Measurements from ENCODE around the gene GNRH2.
"Not testable (repeated sequence)": the region's sequence is repeated elsewhere in the genome, so short reads cannot be mapped to it uniquely, and the experiment has no call there.

GNRH2 gene, protein sequence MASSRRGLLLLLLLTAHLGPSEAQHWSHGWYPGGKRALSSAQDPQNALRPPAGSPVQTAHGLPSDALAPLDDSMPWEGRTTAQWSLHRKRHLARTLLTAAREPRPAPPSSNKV

DNA sequence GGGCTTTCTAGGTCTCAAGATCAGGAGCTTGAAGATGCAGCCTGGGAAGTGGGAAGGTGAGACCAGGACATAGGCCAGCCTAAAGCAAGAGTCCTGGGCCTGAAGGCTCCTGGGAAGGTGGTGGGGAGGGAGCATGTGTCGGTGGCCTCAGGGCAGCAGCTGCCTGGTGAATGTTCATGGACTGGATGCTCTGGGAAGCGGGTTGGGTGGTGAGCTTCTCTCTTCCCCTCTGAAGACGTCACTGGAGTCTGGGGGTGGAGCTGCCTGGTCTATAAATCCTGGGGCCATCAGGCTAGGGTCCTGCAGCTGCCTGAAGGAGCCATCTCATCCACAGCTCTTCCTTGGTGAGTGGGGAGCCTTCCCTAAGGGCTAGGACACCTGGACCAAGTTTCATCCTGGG is at the start of gene GNRH2:
GNRH2 (plus strand) TSS at position 301 of the 400 bp plus-strand sequence. CDS start 793 bp downstream, outside the sequence.
- no peak for DNase-seq

GRCh38 chr20:2995796-2996195 is 47.6 kb upstream of the GNRH2 start:
- no peak for DNase-seq

- no peak for DNase-seq
Measured at GRCh38 chr20:2998728-2999127, 44.7 kb upstream of the GNRH2 start.

- no peak for DNase-seq
Measured at GRCh38 chr20:3000852-3001523, 42.4 kb upstream of the GNRH2 start.

DNA sequence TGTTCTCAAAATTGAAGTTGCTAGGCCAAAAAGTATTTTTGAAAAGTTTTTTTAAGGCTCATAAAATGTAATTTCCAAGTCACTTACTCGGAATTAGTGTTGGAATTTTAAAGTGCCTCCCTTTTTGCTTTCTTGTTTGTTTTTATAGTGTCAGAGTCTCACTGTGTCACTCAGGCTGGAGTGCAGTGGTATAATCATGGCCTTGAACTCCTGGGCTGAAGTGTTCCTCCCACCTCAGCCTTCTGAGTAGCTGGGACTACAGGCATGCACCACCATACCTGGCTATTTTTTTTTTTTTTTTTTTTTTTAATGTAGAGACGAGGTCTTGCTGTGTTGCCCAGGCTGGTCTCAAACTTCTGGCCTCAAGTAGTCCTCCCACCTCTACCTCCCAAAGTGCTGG is 40.0 kb upstream of the GNRH2 start:
- DNase-seq, result no peak

GRCh38 chr20:3010985-3011723 is 32.3 kb upstream of the GNRH2 start:
- no peak for DNase-seq

DNA sequence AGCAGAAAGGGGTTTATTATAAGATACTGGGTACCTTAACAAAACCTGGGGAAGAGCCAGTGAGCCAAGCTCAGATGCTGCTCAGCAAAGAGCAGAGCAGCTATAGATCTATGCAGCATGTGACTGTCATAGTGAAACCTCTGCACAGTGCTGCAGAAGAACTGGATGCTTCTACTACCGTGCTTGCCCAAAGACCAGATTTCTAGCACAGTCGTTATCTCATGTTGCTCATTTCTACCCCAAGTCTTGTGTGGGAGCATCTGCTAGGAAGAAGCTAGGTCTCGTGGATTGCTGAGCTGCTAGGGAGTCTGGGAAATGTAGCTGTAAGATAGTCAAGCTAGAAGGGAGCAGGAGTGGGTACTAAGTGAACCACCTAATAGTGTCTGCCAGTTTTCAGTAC is 31.7 kb upstream of the GNRH2 start:
- no peak for DNase-seq

- DNase-seq, result no peak
Measured at GRCh38 chr20:3013771-3014170, 29.7 kb upstream of the GNRH2 start.

DNA sequence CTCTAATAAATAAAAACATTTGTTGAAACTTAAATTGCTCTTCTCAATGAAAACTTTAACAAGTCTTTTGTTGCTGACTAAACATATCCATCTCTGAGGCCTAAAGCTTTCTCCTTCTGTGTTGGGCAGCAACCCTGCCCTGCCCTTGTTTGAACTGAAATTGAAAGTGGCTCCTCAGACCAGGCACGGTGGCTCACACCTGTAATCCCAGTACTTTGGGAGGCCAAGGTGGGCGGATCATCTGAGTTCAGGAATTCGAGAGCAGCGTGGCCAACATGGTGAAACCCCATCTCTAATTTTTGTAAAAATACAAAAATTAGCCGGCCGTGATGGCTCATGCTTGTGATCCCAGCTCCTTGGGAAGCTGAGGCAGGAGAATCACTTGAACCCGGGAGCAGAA is 29.2 kb upstream of the GNRH2 start:
- no peak for DNase-seq

- DNase-seq, result no peak
Measured at GRCh38 chr20:3014662-3015061, 28.8 kb upstream of the GNRH2 start.

DNA sequence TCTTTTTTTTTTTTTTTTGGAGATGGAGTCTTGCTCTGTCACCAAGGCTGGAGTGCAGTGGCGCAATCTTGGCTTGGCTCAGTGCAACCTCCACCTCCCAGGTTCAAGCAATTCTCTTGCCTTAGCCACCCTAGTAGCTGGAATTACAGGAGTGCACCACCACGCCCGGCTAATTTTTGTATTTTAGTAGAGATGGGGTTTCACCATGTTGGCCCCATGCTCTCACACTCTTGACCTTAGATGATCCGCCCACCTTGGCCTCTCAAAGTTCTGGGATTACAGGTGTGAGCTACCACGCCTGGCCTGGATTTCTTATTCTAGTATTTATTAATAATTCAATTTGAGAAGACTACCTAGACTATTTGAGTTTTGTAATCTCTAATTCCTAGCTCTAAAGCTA is 28.1 kb upstream of the GNRH2 start:
- DNase-seq, result not testable (repeated sequence)

- no peak for DNase-seq
Measured at GRCh38 chr20:3021327-3021726, 22.1 kb upstream of the GNRH2 start.

- no peak for DNase-seq
Measured at GRCh38 chr20:3021777-3022176, 21.6 kb upstream of the GNRH2 start.

GRCh38 chr20:3022559-3023490 is 20.6 kb upstream of the GNRH2 start:
- DNase-seq, result not testable (repeated sequence)

GRCh38 chr20:3027987-3028386 is 15.4 kb upstream of the GNRH2 start:
- no peak for DNase-seq

DNA sequence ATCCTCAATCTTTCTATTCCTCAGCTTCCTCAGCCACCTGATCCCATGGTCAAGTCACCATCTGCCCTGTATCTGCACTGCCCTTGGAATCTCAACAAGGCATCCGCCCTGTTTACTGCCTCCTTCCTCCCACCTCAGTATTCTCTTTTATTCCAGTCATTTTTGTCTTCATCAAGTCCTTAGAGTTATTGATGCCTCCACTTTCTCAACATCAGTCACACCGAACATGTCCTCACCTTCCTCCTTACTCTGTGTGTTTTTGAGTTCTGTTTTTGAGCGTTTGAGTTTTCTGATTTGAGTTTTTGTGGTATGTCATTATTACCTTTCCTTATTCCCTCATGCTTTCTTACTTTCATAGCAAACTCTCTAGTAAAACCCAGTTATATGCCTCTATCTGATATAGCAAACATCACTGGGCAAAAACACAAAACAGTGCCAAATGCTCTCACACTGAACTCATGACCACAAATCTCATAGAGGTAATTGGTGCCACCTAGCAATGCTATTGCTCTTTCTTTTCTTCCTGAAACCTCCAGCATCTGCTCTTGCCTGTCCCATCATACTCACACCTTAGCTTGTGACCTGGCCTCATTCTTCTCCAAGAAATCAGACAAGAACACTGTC is 11.8 kb upstream of the GNRH2 start:
- no peak for DNase-seq

- no peak for DNase-seq
Measured at GRCh38 chr20:3032624-3033023, 10.8 kb upstream of the GNRH2 start.

GRCh38 chr20:3037654-3038053 is 5.8 kb upstream of the GNRH2 start:
- no peak for DNase-seq

DNA sequence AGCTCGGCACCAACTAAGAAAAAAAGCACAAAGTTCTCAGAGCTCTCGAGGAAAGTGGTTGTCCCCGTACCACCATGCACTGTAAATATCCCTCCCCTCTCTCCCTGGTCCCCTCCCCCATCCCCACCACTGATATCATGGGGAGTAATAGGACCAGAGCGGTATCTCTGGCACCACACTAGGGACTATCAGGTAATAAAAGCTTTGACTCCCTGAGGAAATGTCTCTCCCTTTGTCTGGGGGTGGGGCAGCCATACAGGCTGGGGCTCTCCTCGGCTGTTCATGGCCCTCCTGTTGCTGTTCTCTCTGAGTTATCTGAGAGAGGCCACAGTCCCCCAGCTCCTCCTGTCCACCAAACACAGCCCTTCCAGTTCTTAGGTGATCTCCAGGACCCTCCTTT is 5.0 kb upstream of the GNRH2 start:
- DNase-seq, result no peak

DNA sequence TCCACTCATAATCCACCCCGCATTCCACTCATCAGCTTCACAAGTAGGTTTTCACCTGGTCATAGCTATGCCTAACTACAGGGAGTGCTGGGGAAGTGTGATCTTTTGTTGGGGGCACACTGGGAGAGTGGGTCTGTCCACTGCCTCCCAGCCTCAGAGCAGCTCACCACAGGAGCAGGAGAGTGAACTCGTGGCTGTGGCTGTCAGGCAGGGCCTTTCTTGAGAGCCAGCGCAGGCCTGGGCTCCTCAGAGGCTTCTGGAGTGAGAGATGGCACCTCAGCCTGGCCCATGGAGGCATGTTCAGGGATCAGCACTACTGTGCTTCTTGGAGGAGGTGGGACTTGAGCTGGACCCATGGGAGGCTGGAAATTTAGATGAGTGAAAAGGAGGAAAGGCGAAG is 4.0 kb upstream of the GNRH2 start:
- no peak for DNase-seq

- DNase-seq, result no peak
Measured at GRCh38 chr20:3040086-3040485, 3.3 kb upstream of the GNRH2 start.

- no peak for DNase-seq
Measured at GRCh38 chr20:3041854-3042409, 1.5 kb upstream of the GNRH2 start.

Data from right hindlimb (tissue), 1 donor.